Vagina (tissue), 2 donors: ENCODE data around the gene DYNLT4.

ENCODE experiments used
- POLR2A ChIP-seq, 2 donors: fragments of 450-650 bp; IDR thresholded peaks; one replicate each; pipeline ENCODE4 v1.6.1; 2017; ENCODE audit warnings: antibody characterized with exemption in 2 of 2, mild to moderate bottlenecking in 2 of 2, moderate library complexity in 2 of 2
- TF ChIP-seq, protein P1 (sequence below), 3 experiments: fragments of 450-650 bp in 2 of 3; fragments of 200-600 bp in 1 of 3; sonication (generic) in 1 of 3; IDR thresholded peaks; one replicate each; pipeline ENCODE4 v1.5.1; 2017 to 2019; ENCODE audit warnings: antibody characterized with exemption in 3 of 3, mild to moderate bottlenecking in 2 of 3, moderate library complexity in 2 of 3

DNA sequence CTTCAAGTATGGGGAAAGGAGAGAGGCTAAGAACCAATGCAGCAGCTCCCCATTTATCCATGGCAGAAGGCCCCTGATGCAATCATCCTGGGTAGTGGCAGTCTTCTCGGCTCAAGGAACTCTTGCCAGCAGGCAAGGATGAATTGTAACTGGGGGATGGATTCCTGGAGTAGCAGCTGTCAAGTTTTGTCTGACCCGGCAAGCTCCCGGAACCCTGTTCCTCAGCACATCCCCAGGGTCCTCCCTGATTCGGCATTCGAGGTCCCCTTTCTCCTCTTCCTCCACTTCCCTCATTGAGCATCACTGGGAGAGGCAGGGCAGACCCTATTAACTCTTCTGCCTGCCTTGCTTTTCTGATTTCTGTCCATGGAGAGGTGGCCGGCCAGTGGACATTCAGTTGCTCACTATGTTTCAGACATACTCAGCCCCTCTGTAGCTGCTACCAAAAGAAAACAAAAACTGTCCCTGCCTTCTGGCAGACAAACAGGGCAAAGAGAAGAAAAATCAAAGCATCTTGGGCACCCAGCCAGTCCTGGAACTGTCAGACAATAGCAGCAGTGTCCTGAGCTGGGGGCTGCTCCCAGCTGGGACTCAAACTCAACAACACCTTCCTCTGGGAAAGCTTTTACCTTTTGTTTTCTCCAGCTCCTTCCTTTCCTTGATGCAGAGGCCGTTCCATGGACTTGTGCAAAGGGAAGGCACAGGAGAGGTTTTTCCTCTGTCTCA is 41.5 kb upstream of the DYNLT4 start:
- TF ChIP-seq, protein P1, sequence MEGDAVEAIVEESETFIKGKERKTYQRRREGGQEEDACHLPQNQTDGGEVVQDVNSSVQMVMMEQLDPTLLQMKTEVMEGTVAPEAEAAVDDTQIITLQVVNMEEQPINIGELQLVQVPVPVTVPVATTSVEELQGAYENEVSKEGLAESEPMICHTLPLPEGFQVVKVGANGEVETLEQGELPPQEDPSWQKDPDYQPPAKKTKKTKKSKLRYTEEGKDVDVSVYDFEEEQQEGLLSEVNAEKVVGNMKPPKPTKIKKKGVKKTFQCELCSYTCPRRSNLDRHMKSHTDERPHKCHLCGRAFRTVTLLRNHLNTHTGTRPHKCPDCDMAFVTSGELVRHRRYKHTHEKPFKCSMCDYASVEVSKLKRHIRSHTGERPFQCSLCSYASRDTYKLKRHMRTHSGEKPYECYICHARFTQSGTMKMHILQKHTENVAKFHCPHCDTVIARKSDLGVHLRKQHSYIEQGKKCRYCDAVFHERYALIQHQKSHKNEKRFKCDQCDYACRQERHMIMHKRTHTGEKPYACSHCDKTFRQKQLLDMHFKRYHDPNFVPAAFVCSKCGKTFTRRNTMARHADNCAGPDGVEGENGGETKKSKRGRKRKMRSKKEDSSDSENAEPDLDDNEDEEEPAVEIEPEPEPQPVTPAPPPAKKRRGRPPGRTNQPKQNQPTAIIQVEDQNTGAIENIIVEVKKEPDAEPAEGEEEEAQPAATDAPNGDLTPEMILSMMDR (IDR thresholded peaks at IDR 0.05): no peak
- TF ChIP-seq POLR2A (IDR thresholded peaks at IDR 0.05): no peak
